K562 (cell line): Measurements from ENCODE around the gene ADAMTS6. TPM values are rescaled to one million over a fixed set of nuclear protein-coding genes. Genes with fewer than 3 reads are reported as not detected.

Experiments used
- ATAC-seq: fragments of 200-7000 bp; cut with Tn5 transposase; 3 replicates; pipeline ENCODE4 v1.9.1; 2020; ENCODE audit warnings: moderate library complexity
- BruUV-seq: library from RNA; stranded (reverse); fragments of 400-500 nt; replicated peaks from 2 replicates; lab custom pipeline; 2021; lab: Mats Ljungman, UMichigan
- CTCF ChIA-PET: fragments of 300-600 bp; formaldehyde crosslinking; extraction: SDS; loops from one replicate; lab custom pipeline; 2021; ENCODE audit warnings: low intra/inter-chr PET ratio; lab: Yijun Ruan, JAX
- POLR2A ChIA-PET: fragments of 300-600, 350-650 bp; sonication (Branson Sonifier 250); formaldehyde crosslinking; extraction: SDS; loops from one replicate; lab custom pipeline; 2021; ENCODE audit warnings: antibody characterized with exemption, inconsistent platforms; lab: Yijun Ruan, JAX
- DNase-seq, 4 experiments: peaks; one replicate each; pipeline versions ENCODE4 v3.0.0 to v3.0.0-alpha.2; 2011 to 2018; ENCODE audit warnings: low spot score in 3 of 4, mixed read lengths in 3 of 4; ENCODE audit errors: extremely low read depth in 1 of 4
- FAIRE-seq: peaks from 2 replicates; lab custom pipeline; 2011; peaks lifted over from hg19 to GRCh38; lab: Jason Lieb, UNC
- H2AFZ ChIP-seq: 2 replicates; pipeline ENCODE4 v1.6.0; 2011; ENCODE audit warnings: low read depth, low read length, control low read depth, inconsistent platforms
- H3K27ac ChIP-seq: fragments of 200-600 bp; 3 replicates; pipeline ENCODE4 v1.8.0; 2011; ENCODE audit warnings: low read depth, mild to moderate bottlenecking, control low read depth, inconsistent platforms, low read length, moderate library complexity, mixed read lengths; ENCODE audit errors: extremely low read depth
- H3K27me3 ChIP-seq, 2 experiments: fragments of 300-600 bp in 1 of 2; 2 replicates in 1 of 2; 3 replicates in 1 of 2; pipeline versions ENCODE4 v1.6.0 to v1.8.0; 2011; ENCODE audit warnings: inconsistent platforms in 2 of 2, low read length in 2 of 2, mild to moderate bottlenecking in 1 of 2, mixed read lengths in 1 of 2, moderate library complexity in 1 of 2; ENCODE audit not compliant: control insufficient read depth in 2 of 2, insufficient read depth in 2 of 2
- H3K36me3 ChIP-seq: fragments of 300-600 bp; 3 replicates; pipeline ENCODE4 v1.8.0; 2011; ENCODE audit warnings: mild to moderate bottlenecking, low read length, inconsistent platforms; ENCODE audit not compliant: control insufficient read depth, insufficient read depth
- H3K4me1 ChIP-seq, 2 experiments: fragments of 200-600 bp in 1 of 2; replicated peaks in 1 of 2; 2 replicates in 1 of 2; 3 replicates in 1 of 2; pipeline versions ENCODE4 v1.5.1 to v1.8.0; 2011; ENCODE audit warnings: inconsistent platforms in 2 of 2, low read length in 2 of 2, mild to moderate bottlenecking in 1 of 2, mixed read lengths in 1 of 2, moderate library complexity in 1 of 2; ENCODE audit not compliant: control insufficient read depth in 2 of 2, insufficient read depth in 2 of 2
- H3K4me2 ChIP-seq: 2 replicates; pipeline ENCODE4 v1.6.1; 2011; ENCODE audit warnings: low read length, control low read depth, inconsistent platforms, mixed read lengths; ENCODE audit not compliant: insufficient read depth
- H3K4me3 ChIP-seq: fragments of 200-600 bp; sonication (generic), shearing (Covaris generic); 2 replicates; pipeline ENCODE4 v1.5.1; 2016; ENCODE audit warnings: control low read depth, inconsistent platforms
- H3K79me2 ChIP-seq: fragments of 200-600 bp; 3 replicates; pipeline ENCODE4 v1.8.0; 2011; ENCODE audit warnings: low read length, inconsistent platforms; ENCODE audit not compliant: control insufficient read depth, insufficient read depth
- H3K9ac ChIP-seq, 2 experiments: 2 replicates each; pipeline versions ENCODE4 v1.6.0 to v1.6.1; 2011; ENCODE audit warnings: low read depth in 2 of 2, low read length in 2 of 2, control low read depth in 1 of 2, inconsistent platforms in 1 of 2, mild to moderate bottlenecking in 1 of 2, mixed read lengths in 1 of 2; ENCODE audit not compliant: insufficient read depth in 1 of 2
- H3K9me1 ChIP-seq: one replicate; pipeline ENCODE4 v1.6.0; 2011; ENCODE audit warnings: inconsistent platforms, mild to moderate bottlenecking, low read length, moderate library complexity; ENCODE audit not compliant: control insufficient read depth, insufficient read depth
- H3K9me3 ChIP-seq: replicated peaks from 2 replicates; pipeline ENCODE4 v1.5.1; 2011; ENCODE audit warnings: low read depth, low read length, inconsistent platforms; ENCODE audit not compliant: control insufficient read depth, insufficient read depth
- H4K20me1 ChIP-seq: replicated peaks from 2 replicates; pipeline ENCODE4 v1.6.1; 2011; ENCODE audit warnings: low read length, inconsistent platforms, mixed read lengths; ENCODE audit not compliant: control insufficient read depth, insufficient read depth
- CBX2 ChIP-seq: fragments of 200-600 bp; sonication (generic); IDR thresholded peaks from one replicate; pipeline ENCODE4 v1.6.1; 2012; ENCODE audit warnings: mild to moderate bottlenecking, low read length, inconsistent platforms; ENCODE audit not compliant: insufficient read depth, poor library complexity, severe bottlenecking
- FOXP1 ChIP-seq: sonication (generic); formaldehyde crosslinking; IDR thresholded peaks from 2 replicates; pipeline ENCODE4 v1.8.0; 2022; ENCODE audit warnings: mild to moderate bottlenecking, missing genetic modification reagents
- NFXL1 ChIP-seq: fragments of 450-650 bp; formaldehyde crosslinking; IDR thresholded peaks from 2 replicates; pipeline ENCODE4 v1.4.0; 2021; ENCODE audit warnings: mild to moderate bottlenecking
- POLR2A ChIP-seq: fragments of 450-650 bp; conservative IDR thresholded peaks from 2 replicates; pipeline ENCODE4 v1.6.1; 2016
- RUNX1 ChIP-seq: sonication (generic); IDR thresholded peaks from 2 replicates; pipeline ENCODE4 v1.6.1; 2016; ENCODE audit warnings: antibody characterized with exemption, low read depth
- ZFP91 ChIP-seq: sonication (generic); formaldehyde crosslinking; IDR thresholded peaks from 2 replicates; pipeline ENCODE4 v1.8.0; 2022; ENCODE audit warnings: mild to moderate bottlenecking, missing genetic modification reagents
- ZFX ChIP-seq: sonication (generic); formaldehyde crosslinking; IDR thresholded peaks from 2 replicates; pipeline ENCODE4 v1.8.0; 2022; ENCODE audit warnings: mild to moderate bottlenecking, missing genetic modification reagents, moderate library complexity
- WGBS: fragments of 100-300 bp; shearing (Covaris generic); methylation state at CpG from one replicate; pipeline ENCODE4 v1.1.6; 2016; ENCODE audit warnings: low coverage, mixed read lengths; ENCODE audit not compliant: insufficient coverage; ENCODE audit errors: missing lambda C conversion rate; 5-methylcytosine and 5-hydroxymethylcytosine counted together
- in situ Hi-C: fragments of 300-500 bp; cut with MboI; formaldehyde crosslinking; loops from 4 replicates; pipeline ENCODE4 v1.15.0; 2018; ENCODE audit warnings: inconsistent platforms, mixed read lengths
- intact Hi-C: fragments of 100-400 bp; cut with micrococcal nuclease; formaldehyde crosslinking; loops from 2 replicates; pipeline ENCODE4 v1.14.2; 2022
- polyA plus RNA-seq, 8 experiments: library from polyadenylated mRNA; depleted of rRNA in 4 of 8; stranded (reverse) in 5 of 8; unstranded in 3 of 8; fragments of >200 nt; fragmentation: Nextera tagmentation in 2 of 8; fragmentation: Illumina TruSeq in 1 of 8; extraction: Ambion mirVana in 2 of 8; extraction: Trizol in 1 of 8; gene quantifications; 2 replicates each; pipeline versions ENCODE4 v1.2.1 to v1.2.3, GENCODE V29; 2011 to 2014; ENCODE audit warnings: inconsistent platforms in 1 of 8, missing spikeins in 1 of 8
- total RNA-seq, 7 experiments: library from RNA; depleted of rRNA in 6 of 7; stranded (reverse); fragments of >200 nt in 6 of 7; fragmentation: Illumina TruSeq in 2 of 7; extraction: Trizol in 2 of 7; gene quantifications; 2 replicates each; pipeline versions ENCODE4 v1.2.1 to v1.2.3, GENCODE V29; 2011 to 2021; ENCODE audit warnings: low replicate concordance in 1 of 7
- TF ChIP-seq, protein P1 (sequence below): fragments of 250-450 bp; sonication (Bioruptor Pico); IDR thresholded peaks from 2 replicates; pipeline ENCODE4 v1.4.0; 2020

ADAMTS6 gene
- total and polyA plus RNA-seq, 9 of the 15 experiments (the other 6 are each of a cell fraction or from before 2014, with no cell fraction given), result 0.57 to 5.3 (median 1.5) TPM

DNA sequence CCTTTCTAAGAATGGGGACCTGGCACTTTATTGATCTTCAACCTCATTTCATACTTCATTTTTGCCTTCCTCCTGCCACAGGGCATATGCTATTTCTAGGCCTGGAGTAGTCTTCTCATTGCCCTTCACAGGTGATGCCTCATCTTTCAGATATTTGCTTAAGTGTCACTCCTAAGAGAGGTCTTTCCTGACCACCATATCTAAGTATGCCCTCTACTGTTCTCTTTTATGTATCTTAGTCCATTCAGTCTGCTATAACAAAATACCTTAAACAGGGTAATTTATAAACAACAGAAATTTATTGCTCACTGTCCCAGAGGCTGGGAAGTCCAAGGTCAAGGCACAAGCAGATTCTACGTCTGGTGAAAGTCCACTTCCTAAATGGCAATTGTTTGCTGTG, 99.1 kb downstream of the ADAMTS6 start:
- CTCF ChIA-PET, result interaction anchor here (0.6 kb wide), 1 partner anchor 269 kb away, joined by 5 read pairs; no protein-coding TSS in a partner anchor
- in situ Hi-C loops, result no loop called here
- TF ChIP-seq ZFX (CRISPR knock-in tag) (no peak), ZFP91 (CRISPR knock-in tag) (no peak), RUNX1 (no peak), FOXP1 (CRISPR knock-in tag) (no peak), POLR2A (no peak), NFXL1 (CRISPR knock-in tag) (no peak), CBX2 (no peak)
- TF ChIP-seq, protein P1, sequence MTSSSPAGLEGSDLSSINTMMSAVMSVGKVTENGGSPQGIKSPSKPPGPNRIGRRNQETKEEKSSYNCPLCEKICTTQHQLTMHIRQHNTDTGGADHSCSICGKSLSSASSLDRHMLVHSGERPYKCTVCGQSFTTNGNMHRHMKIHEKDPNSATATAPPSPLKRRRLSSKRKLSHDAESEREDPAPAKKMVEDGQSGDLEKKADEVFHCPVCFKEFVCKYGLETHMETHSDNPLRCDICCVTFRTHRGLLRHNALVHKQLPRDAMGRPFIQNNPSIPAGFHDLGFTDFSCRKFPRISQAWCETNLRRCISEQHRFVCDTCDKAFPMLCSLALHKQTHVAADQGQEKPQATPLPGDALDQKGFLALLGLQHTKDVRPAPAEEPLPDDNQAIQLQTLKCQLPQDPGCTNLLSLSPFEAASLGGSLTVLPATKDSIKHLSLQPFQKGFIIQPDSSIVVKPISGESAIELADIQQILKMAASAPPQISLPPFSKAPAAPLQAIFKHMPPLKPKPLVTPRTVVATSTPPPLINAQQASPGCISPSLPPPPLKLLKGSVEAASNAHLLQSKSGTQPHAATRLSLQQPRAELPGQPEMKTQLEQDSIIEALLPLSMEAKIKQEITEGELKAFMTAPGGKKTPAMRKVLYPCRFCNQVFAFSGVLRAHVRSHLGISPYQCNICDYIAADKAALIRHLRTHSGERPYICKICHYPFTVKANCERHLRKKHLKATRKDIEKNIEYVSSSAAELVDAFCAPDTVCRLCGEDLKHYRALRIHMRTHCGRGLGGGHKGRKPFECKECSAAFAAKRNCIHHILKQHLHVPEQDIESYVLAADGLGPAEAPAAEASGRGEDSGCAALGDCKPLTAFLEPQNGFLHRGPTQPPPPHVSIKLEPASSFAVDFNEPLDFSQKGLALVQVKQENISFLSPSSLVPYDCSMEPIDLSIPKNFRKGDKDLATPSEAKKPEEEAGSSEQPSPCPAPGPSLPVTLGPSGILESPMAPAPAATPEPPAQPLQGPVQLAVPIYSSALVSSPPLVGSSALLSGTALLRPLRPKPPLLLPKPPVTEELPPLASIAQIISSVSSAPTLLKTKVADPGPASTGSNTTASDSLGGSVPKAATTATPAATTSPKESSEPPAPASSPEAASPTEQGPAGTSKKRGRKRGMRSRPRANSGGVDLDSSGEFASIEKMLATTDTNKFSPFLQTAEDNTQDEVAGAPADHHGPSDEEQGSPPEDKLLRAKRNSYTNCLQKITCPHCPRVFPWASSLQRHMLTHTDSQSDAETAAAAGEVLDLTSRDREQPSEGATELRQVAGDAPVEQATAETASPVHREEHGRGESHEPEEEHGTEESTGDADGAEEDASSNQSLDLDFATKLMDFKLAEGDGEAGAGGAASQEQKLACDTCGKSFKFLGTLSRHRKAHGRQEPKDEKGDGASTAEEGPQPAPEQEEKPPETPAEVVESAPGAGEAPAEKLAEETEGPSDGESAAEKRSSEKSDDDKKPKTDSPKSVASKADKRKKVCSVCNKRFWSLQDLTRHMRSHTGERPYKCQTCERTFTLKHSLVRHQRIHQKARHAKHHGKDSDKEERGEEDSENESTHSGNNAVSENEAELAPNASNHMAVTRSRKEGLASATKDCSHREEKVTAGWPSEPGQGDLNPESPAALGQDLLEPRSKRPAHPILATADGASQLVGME, result no peak

More for the DNA sequence above, 99.1 kb downstream of the ADAMTS6 start:
- no peaks in the 10 kb centered on the region for H4K20me1 ChIP-seq
- H3K9me1 ChIP-seq, result no peaks in the 10 kb centered on the region
- H3K27ac ChIP-seq, result no peak overlapping the region
- ATAC-seq (no peak), DNase-seq (no peak), FAIRE-seq (no peak)
- POLR2A ChIA-PET, result no interaction called here
- H3K27me3 ChIP-seq, result no peaks in the 10 kb centered on the region
- no peaks in the 10 kb centered on the region for H3K36me3 ChIP-seq
- intact Hi-C loops, result no loop called here
- H3K4me3 ChIP-seq, result no peak overlapping the region
- no TSS peak for BruUV-seq
- WGBS, result 13% methylated on average over 1 of the region's 1 CpG
- no peaks in the 10 kb centered on the region for H3K9me3 ChIP-seq
- no peaks in the 10 kb centered on the region; a peak in 1 of 5 replicates for H3K4me1 ChIP-seq
- no peak overlapping the region for H3K9ac ChIP-seq
- no peak overlapping the region for H2AFZ ChIP-seq
- H3K4me2 ChIP-seq, result no peak overlapping the region
- no peaks in the 10 kb centered on the region for H3K79me2 ChIP-seq
